PFSK-1 (cell line): ENCODE results near the gene ST6GAL2.

Experiments
- FOXP2 ChIP-seq: optimal IDR thresholded peaks from 2 replicates; pipeline ENCODE3; 2011; ENCODE audit warnings: borderline replicate concordance, control low read depth, inconsistent platforms; ENCODE audit not compliant: insufficient read depth; ENCODE audit errors: extremely low read length, extremely low read depth
- POLR2AphosphoS5 ChIP-seq: IDR thresholded peaks from 2 replicates; pipeline ENCODE4 v1.6.1; 2012; ENCODE audit warnings: low read depth, mild to moderate bottlenecking, control low read depth, low read length, moderate library complexity
- REST ChIP-seq, 2 experiments: IDR thresholded peaks; 2 replicates each; pipeline versions ENCODE4 v1.6.1 to v1.8.0; 2011 to 2012; ENCODE audit warnings: low read depth in 2 of 2, low read length in 2 of 2, control low read depth in 1 of 2, inconsistent platforms in 1 of 2, mild to moderate bottlenecking in 1 of 2, moderate library complexity in 1 of 2; ENCODE audit not compliant: insufficient read depth in 1 of 2
- SIN3A ChIP-seq: IDR thresholded peaks from 2 replicates; pipeline ENCODE4 v1.6.1; 2012; ENCODE audit warnings: mild to moderate bottlenecking, low read length, moderate library complexity, borderline replicate concordance; ENCODE audit not compliant: insufficient read depth
- TAF1 ChIP-seq: IDR thresholded peaks from 2 replicates; pipeline ENCODE4 v1.6.1; 2012; ENCODE audit warnings: low read length, control low read depth, borderline replicate concordance; ENCODE audit not compliant: insufficient read depth

- no peak for TF ChIP-seq POLR2AphosphoS5
- TF ChIP-seq TAF1: no peak
- TF ChIP-seq SIN3A: no peak
- TF ChIP-seq REST (IDR thresholded peaks at IDR 0.05; ENCODE audit: insufficient read depth in 1 of 2, low read depth in 2 of 2, low read length in 2 of 2): no peak
- TF ChIP-seq FOXP2: no peak
These were observed 87.0 kb downstream of the ST6GAL2 start for GRCh38 chr2:106798826-106799552.
